Neural cell (in vitro differentiated cells): Measurements from ENCODE around the gene HS1BP3. TPM values are rescaled to one million over a fixed set of nuclear protein-coding genes. Genes with fewer than 3 reads are reported as not detected.

ENCODE experiments used
- H2AFZ ChIP-seq: fragments of 200-600, 300-800 bp; sonication (generic), shearing (Covaris generic); 2 replicates; pipeline ENCODE4 v1.6.0; 2014; ENCODE audit warnings: low read depth, mild to moderate bottlenecking, antibody characterized with exemption, low read length, moderate library complexity
- H3F3A ChIP-seq: fragments of 200-600 bp; shearing (Covaris generic); 2 replicates; pipeline ENCODE4 v1.6.1; 2016; ENCODE audit warnings: mild to moderate bottlenecking, moderate library complexity, mixed read lengths, antibody characterized with exemption, low read length; ENCODE audit not compliant: insufficient read depth, poor library complexity, severe bottlenecking
- H3K27ac ChIP-seq: fragments of 200-600, 300-800 bp; sonication (generic), shearing (Covaris generic); 2 replicates; pipeline ENCODE4 v1.5.1; 2014; ENCODE audit warnings: mild to moderate bottlenecking, low read length, moderate library complexity
- H3K27me3 ChIP-seq: fragments of 300-800, 200-600 bp; sonication (generic), shearing (Covaris generic); 2 replicates; pipeline ENCODE4 v1.6.0; 2014; ENCODE audit warnings: mild to moderate bottlenecking, low read depth, low read length, moderate library complexity; ENCODE audit not compliant: insufficient read depth
- H3K36me3 ChIP-seq: fragments of 300-800, 200-600 bp; sonication (generic), shearing (Covaris generic); 2 replicates; pipeline ENCODE4 v1.5.1; 2014; ENCODE audit warnings: mild to moderate bottlenecking, antibody characterized with exemption, low read length, moderate library complexity; ENCODE audit not compliant: insufficient read depth
- H3K4me2 ChIP-seq: fragments of 300-800, 200-600 bp; sonication (generic), shearing (Covaris generic); 2 replicates; pipeline ENCODE4 v1.6.0; 2014; ENCODE audit warnings: mild to moderate bottlenecking, low read length
- H3K4me3 ChIP-seq: fragments of 300-800, 200-600 bp; sonication (generic), shearing (Covaris generic); 2 replicates; pipeline ENCODE4 v1.5.1; 2014; ENCODE audit warnings: mild to moderate bottlenecking, low read length, moderate library complexity
- H3K79me2 ChIP-seq: fragments of 200-600 bp; shearing (Covaris generic); replicated peaks from 2 replicates; pipeline ENCODE4 v1.6.0; 2014; ENCODE audit warnings: mild to moderate bottlenecking, low read length, moderate library complexity; ENCODE audit not compliant: insufficient read depth
- H3K9ac ChIP-seq: fragments of 300-800, 200-600 bp; sonication (generic), shearing (Covaris generic); 2 replicates; pipeline ENCODE4 v1.6.1; 2016; ENCODE audit warnings: mild to moderate bottlenecking, low read length, mixed read lengths
- H3K9me2 ChIP-seq: fragments of 200-600 bp; shearing (Covaris generic); 2 replicates; pipeline ENCODE4 v1.6.1; 2016; ENCODE audit warnings: mild to moderate bottlenecking, low read length, mixed read lengths; ENCODE audit not compliant: insufficient read depth
- H3K9me3 ChIP-seq: fragments of 200-600, 300-800 bp; sonication (generic), shearing (Covaris generic); 2 replicates; pipeline ENCODE4 v1.6.1; 2016; ENCODE audit warnings: mild to moderate bottlenecking, mixed run types, low read length, moderate library complexity, mixed read lengths
- H4K20me1 ChIP-seq: fragments of 200-600 bp; shearing (Covaris generic); 2 replicates; pipeline ENCODE4 v1.6.1; 2016; ENCODE audit warnings: mild to moderate bottlenecking, mixed run types; ENCODE audit not compliant: insufficient read depth
- CTCF ChIP-seq: fragments of 450-650 bp; IDR thresholded peaks from 2 replicates; pipeline ENCODE4 v1.5.1; 2014; ENCODE audit warnings: antibody characterized with exemption, mild to moderate bottlenecking, moderate library complexity; ENCODE audit not compliant: poor library complexity, severe bottlenecking
- EP300 ChIP-seq: fragments of 450-650 bp; conservative IDR thresholded peaks from 2 replicates; pipeline ENCODE4 v1.6.1; 2014; ENCODE audit warnings: antibody characterized with exemption, mild to moderate bottlenecking, moderate library complexity; ENCODE audit not compliant: poor library complexity, severe bottlenecking
- EZH2 ChIP-seq: fragments of 200-600, 300-800 bp; shearing (Covaris generic), sonication (generic); IDR thresholded peaks from 2 replicates; pipeline ENCODE4 v1.6.1; 2014; ENCODE audit warnings: antibody characterized with exemption, low read length, borderline replicate concordance, mild to moderate bottlenecking; ENCODE audit not compliant: insufficient read depth, poor library complexity, severe bottlenecking
- MXI1 ChIP-seq: fragments of 450-650 bp; conservative IDR thresholded peaks from 2 replicates; pipeline ENCODE4 v1.6.1; 2014; ENCODE audit warnings: antibody characterized with exemption, mild to moderate bottlenecking; ENCODE audit not compliant: poor library complexity, severe bottlenecking
- POLR2AphosphoS5 ChIP-seq: IDR thresholded peaks from 2 replicates; pipeline ENCODE4 v1.6.1; 2012
- RAD21 ChIP-seq: fragments of 450-650 bp; conservative IDR thresholded peaks from 2 replicates; pipeline ENCODE4 v1.6.1; 2014; ENCODE audit warnings: antibody characterized with exemption, mild to moderate bottlenecking, moderate library complexity
- REST ChIP-seq: IDR thresholded peaks from 2 replicates; pipeline ENCODE4 v1.6.1; 2012; ENCODE audit warnings: borderline replicate concordance
- SMC3 ChIP-seq: fragments of 450-650 bp; conservative IDR thresholded peaks from 2 replicates; pipeline ENCODE4 v1.6.1; 2014; ENCODE audit warnings: antibody characterized with exemption, mild to moderate bottlenecking, moderate library complexity; ENCODE audit not compliant: poor library complexity
- TAF1 ChIP-seq: IDR thresholded peaks from 2 replicates; pipeline ENCODE4 v1.6.1; 2012; ENCODE audit warnings: low read depth
- polyA plus RNA-seq: library from polyadenylated mRNA; depleted of rRNA; stranded (reverse); fragments of >200 nt; gene quantifications from 2 replicates; pipeline ENCODE4 v1.2.3, GENCODE V29; 2014

HS1BP3 gene
- polyA plus RNA-seq, 1 donor from 2014 or later: 8.9 TPM

GRCh38 chr2:20682167-20682920 lies 31.4 kb upstream of the HS1BP3 start:
- no peak overlapping the region for H3K9ac ChIP-seq
- no peak overlapping the region for H3K27ac ChIP-seq
- no peak overlapping the region for H2AFZ ChIP-seq
- no peak overlapping the region for H3K4me3 ChIP-seq
- H3F3A ChIP-seq: no peaks in the 10 kb centered on the region
- H3K9me3 ChIP-seq: no peaks in the 10 kb centered on the region
- H3K9me2 ChIP-seq: no peaks in the 10 kb centered on the region
- peak; percentile 28 for TF ChIP-seq CTCF
- no peak for TF ChIP-seq SMC3
- peak; percentile 24 for TF ChIP-seq RAD21
- H3K4me2 ChIP-seq: no peak overlapping the region
- H3K27me3 ChIP-seq: no peaks in the 10 kb centered on the region
- H4K20me1 ChIP-seq: no peaks in the 10 kb centered on the region
- H3K79me2 ChIP-seq: no peaks in the 10 kb centered on the region
- no peaks in the 10 kb centered on the region for H3K36me3 ChIP-seq

- Histone ChIP-seq H3K36me3 (no peaks in the 10 kb centered on the region), H3K9ac (no peak overlapping the region), H3K4me2 (no peak overlapping the region), H3K4me3 (no peak overlapping the region), H3K9me3 (no peaks in the 10 kb centered on the region), H2AFZ (no peak overlapping the region), H3K79me2 (no peaks in the 10 kb centered on the region), H3K27ac (no peak overlapping the region), H4K20me1 (no peaks in the 10 kb centered on the region), H3K27me3 (no peaks in the 10 kb centered on the region), H3F3A (no peaks in the 10 kb centered on the region), H3K9me2 (no peaks in the 10 kb centered on the region)
- no peak for TF ChIP-seq CTCF
- no peak for TF ChIP-seq MXI1
- TF ChIP-seq EP300: no peak
- no peak for TF ChIP-seq SMC3
- no peak for TF ChIP-seq RAD21
- no peak for TF ChIP-seq POLR2AphosphoS5
- no peak for TF ChIP-seq EZH2
- TF ChIP-seq REST: no peak
- TF ChIP-seq TAF1: no peak
These were observed 30.0 kb upstream of the HS1BP3 start for GRCh38 chr2:20680744-20681375.
